ENCODE data around the gene NBPF4.
A peak's percentile ranks its signal among the peaks of the same experiment; 100 is the strongest.
"Not testable (repeated sequence)": the region's sequence is repeated elsewhere in the genome, so short reads cannot be mapped to it uniquely, and the experiment has no call there.

NBPF4 gene

GRCh38 chr1:108209456-108210108, 34.3 kb downstream of the NBPF4 start:
- DNase-seq = no peak

- no peak for DNase-seq
Measured at GRCh38 chr1:108208724-108209446, 35.0 kb downstream of the NBPF4 start.

GRCh38 chr1:108203582-108203981, 40.3 kb downstream of the NBPF4 start:
- DNase-seq = not testable (repeated sequence)

GRCh38 chr1:108201687-108202086, 42.2 kb downstream of the NBPF4 start:
- no peak for DNase-seq

- peak; percentile 65 for DNase-seq
Measured at GRCh38 chr1:108200687-108201051, 43.2 kb downstream of the NBPF4 start.

DNA sequence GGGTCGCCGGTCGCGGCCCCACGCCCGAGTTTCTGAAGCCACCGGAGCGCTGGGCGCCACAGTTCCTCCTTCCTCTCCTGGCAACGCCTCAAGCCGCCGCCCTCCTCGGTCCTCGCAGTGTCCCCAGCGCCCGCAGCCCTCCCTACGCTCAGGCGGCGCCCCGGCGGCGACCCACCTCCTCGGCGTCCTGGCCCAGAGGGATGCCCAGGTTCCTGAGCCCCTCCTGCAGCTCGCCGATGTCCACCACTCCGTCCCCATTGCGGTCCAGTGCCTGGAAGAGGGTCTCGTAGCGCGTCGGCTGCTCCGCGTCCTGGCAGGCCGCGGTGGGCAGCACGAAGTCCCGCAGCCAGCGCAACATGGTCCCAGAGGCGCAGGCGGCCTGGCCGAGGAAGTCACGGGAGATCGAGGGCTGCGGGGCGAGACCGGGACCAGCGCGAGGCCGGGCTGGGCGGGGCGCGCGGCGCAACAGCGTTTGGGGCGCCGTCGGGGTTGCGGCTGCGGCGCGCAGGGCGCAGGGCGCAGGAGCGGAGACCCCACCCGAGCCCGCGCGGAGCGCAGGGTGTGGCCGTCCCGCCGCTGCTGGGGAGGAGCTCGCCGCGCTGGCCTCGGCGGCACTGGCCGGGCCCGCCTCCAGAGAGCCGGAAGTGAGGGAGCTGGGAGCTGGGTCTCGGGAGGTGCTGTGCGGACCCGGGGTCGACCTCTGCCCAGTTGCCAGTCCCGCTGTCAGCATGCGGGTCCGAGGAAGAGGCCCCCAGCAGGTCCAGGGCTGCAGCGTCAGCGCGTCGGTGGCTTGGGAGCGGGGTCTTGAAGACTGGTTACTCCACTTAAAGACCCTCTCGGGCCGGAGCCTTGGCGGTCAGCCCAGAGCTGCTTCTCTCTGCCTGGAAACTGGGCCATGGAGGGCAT, 43.8 kb downstream of the NBPF4 start, which contains the start of gene SLC25A24:
Gene SLC25A24 (minus strand): TSS at position 563 of the 906 bp plus-strand sequence. CDS start 205 bp downstream, at position 358.
- DNase-seq = peak; percentile 74 to 82

- peak; percentile 40 to 43 for DNase-seq
Measured at GRCh38 chr1:108199201-108199691, 44.6 kb downstream of the NBPF4 start.

- no peak for DNase-seq
Measured at GRCh38 chr1:108194051-108194450, 49.8 kb downstream of the NBPF4 start.

GRCh38 chr1:108193333-108193732, 50.5 kb downstream of the NBPF4 start:
- DNase-seq = no peak

- DNase-seq = no peak
Measured at GRCh38 chr1:108192581-108192980, 51.3 kb downstream of the NBPF4 start.

GRCh38 chr1:108190686-108191416, 53.0 kb downstream of the NBPF4 start:
- DNase-seq = no peak

- no peak for DNase-seq
Measured at GRCh38 chr1:108190001-108190634, 53.8 kb downstream of the NBPF4 start.

DNA sequence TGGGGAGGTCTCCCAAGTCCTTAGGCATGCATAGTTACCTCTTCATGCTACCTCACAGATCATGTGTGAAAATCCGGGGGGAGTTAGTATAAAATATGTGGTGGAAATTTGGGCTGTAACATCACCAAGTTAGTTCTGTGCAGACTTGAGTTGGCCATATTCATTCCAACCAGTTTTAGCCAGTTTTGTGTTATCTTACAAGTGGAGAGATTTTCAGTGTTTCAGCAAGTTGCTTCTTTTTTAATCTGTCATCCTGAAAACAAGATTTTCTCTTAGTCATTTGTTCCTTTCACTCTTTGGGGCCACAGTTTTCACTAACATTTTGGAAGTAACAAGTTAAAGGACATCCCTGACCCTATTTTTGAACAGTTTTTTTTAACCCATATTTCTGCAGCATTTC, 55.1 kb downstream of the NBPF4 start:
- DNase-seq = no peak

DNA sequence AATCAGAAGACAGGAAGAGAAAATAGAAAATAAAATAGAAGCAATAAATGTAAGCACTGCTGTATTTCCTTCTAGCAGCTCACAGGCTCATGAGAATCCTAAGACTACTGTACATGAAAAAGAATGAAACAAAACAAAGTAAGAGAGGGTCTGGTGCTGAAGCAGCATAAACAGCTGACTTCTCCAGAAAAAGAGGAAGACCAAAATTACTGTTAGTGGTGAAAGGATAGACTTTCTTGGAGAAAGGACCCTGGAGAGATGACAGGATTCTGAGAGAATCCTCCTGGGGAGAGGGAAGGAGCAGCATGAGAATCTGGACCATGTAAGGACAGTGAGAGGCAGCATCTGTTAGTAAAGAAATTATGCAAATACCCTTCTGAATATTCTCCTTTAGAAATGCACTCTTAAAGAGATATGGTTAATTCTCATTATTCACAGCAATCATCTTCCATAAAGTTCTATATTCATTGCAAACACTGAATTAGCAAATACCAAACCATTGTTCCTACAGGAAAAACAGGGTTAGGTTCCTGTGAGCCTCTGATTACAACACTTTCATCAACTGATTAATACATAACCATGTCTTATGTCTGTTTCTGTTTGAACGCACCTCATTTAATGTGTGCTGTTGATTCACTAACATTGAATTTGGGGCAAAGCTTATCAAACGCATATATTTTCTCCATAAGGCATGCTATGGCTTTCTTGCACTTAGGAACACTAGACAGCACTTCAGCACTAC, 60.7 kb downstream of the NBPF4 start:
- DNase-seq = no peak

- no peak for DNase-seq
Measured at GRCh38 chr1:108179018-108179417, 64.9 kb downstream of the NBPF4 start.
